SKM-1 treated with dmso at 0.1 percent for 144 hours (cell line): ENCODE results near the gene NOCT.
"Not testable (repeated sequence)": the region's sequence is repeated elsewhere in the genome, so short reads cannot be mapped to it uniquely, and the experiment has no call there.

ENCODE experiments used
- DNase-seq: peaks from one replicate; lab custom pipeline; 2025; ENCODE audit not compliant: unreplicated experiment; lab: John Stamatoyannopoulos, UW

The NOCT gene

GRCh38 chr4:139015269-139015947 is at the start of gene NOCT:
NOCT (plus strand) TSS chr4:139015781; CDS start chr4:139015982, 201 bp downstream.
- peak; percentile 86 for DNase-seq

DNA sequence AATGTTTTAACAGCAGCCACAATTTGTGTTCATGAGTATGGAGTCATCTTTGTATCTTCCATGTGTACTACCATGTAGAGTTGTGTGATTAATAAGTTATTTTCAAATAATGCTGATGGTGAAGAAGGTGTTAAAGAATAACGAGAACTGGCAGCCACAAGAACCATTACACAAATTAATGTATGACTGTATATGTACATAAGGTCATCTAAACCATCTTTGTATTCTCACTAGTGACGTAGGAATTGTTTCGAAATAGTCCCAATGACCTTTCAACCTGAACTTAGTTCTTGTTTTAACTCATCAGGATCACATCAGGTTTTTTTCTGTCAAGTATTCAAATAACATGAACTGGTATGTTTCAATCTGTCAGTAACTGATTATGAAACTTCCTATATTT is 48.3 kb upstream of the NOCT start:
- DNase-seq = peak; percentile 25

GRCh38 chr4:138972956-138973801 is 42.4 kb upstream of the NOCT start:
- no peak for DNase-seq

DNA sequence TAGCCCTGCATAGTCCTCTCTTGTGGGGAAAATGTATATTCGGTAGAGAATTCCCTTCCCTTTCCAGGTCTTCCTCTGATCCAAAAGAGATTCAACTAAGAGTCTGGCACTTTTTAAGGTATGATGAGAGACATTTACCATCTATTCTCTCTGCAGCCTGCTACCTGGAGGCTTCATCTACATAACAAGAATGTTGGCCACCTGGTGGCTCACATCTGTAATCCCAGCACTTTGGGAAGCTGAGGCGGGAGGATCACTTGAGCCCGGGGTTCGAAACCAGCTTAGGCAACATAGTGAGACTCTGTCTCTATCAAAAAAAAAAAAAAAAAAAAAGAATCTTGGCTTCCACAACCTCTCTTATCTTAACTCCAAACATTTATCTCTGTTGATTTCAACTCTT is 40.4 kb upstream of the NOCT start:
- no peak for DNase-seq

GRCh38 chr4:138976526-138976925 is 39.1 kb upstream of the NOCT start:
- DNase-seq = no peak

- peak; percentile 23 for DNase-seq
Observed at GRCh38 chr4:138977524-138977923, 38.1 kb upstream of the NOCT start.

DNA sequence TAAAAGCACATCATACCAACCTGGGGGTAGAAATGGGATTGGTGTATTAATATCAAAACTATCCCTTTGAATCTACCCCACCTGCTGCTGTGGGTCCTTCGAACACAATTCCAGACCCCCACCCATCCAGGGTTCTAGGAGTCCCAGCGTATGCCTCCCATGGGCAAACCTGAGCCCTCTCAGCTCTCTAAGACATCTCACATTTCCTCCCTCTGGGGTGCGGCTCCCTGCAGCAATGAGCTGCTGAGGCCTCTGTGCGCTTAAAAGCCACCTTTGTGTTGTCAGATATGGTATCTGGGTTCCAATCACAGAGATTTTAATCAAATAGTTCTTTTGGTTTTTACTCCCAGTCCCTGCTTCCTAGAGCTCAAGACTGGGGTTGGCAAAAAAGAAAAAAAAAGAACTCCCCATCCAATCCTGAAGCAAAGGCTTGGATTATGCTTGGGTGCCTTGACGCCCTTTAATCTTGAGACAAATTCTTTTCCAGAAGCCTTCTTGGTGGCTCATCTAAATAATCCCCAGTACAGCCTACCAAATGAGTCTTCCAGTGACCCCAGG is 37.5 kb upstream of the NOCT start:
- no peak for DNase-seq

GRCh38 chr4:138978600-138978999 is 37.0 kb upstream of the NOCT start:
- DNase-seq = no peak

DNA sequence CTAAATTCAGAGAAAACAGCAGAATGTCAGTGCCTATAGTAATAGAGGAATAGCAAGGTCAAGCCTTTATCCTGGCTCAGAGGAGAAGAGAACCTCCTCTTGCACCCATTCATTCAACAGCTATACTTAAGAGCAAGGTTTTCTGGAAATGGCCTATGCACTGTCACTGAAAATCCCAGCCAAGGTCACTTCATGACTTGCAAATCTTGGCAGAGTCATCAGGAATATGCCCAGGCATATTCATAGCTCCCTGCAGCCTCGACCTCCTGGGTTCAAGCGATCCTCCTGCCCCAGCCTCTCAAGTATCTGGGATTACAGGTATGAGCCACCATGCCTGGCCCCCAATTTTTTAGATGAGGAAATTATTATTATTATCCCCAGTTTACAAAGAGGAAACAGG is 35.8 kb upstream of the NOCT start:
- no peak for DNase-seq

DNA sequence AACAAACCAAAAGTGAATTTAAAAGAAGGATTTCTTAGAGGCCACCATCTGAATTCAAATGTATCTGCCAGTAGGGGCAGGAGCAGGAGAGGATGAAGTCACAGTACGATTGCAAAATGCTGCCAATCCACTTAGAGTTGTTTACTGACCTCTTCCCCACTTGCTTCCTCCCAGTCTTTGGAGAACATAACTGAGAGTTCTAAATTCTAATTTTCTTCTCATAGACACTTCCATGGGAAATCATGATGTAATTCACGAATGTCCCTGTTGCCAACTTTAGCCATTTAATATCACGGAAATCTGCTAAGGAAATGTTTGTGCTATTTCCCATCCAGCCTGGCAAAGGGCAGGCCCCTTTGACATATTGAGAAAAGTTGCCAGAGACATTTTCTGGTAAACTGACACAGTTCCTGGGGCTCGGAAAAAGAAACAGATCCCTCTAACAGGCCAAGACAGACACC is 33.6 kb upstream of the NOCT start:
- DNase-seq = peak; percentile 83

DNA sequence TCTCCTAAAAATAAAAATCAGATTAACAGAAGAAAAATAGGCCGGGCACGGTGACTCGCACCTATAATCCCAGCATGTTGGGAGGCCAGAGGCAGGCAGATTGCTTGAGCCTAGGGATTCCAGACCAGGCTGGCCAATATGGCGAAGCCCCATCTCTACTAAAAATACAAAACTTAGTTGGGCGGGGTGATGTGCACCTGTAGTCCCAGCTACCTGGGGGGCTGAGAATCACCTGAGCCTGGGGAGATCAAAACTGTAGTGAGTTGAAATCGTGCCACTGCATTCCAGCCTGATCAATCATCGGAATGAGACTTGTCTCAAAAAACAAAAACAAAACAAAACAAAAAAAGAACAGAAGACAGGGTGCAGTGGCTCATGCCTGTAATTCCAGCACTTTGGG is 32.8 kb upstream of the NOCT start:
- no peak for DNase-seq

- DNase-seq = no peak
Observed at GRCh38 chr4:138983690-138984089, 31.9 kb upstream of the NOCT start.

- DNase-seq = no peak
Observed at GRCh38 chr4:138984647-138985046, 30.9 kb upstream of the NOCT start.

- no peak for DNase-seq
Observed at GRCh38 chr4:138992676-138993075, 22.9 kb upstream of the NOCT start.

DNA sequence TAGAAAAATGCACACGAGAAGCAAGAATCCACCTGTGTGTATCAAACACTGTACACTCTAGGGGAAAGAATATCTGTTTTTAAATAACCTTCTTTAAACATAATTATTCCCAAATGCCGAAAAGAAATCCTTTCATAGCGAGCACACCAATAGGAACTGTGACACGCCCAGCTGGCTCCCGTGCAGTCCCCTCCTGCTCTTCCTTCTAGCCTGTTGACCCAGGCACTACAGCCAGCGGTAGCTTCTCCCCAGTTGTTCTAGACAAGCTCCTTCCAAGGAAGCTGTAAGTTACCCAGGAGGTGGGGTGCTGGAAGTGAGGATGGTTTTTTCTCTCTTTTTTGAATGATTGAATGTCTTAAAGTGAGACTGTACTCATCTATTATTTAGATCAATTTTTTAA is 19.5 kb upstream of the NOCT start:
- no peak for DNase-seq

DNA sequence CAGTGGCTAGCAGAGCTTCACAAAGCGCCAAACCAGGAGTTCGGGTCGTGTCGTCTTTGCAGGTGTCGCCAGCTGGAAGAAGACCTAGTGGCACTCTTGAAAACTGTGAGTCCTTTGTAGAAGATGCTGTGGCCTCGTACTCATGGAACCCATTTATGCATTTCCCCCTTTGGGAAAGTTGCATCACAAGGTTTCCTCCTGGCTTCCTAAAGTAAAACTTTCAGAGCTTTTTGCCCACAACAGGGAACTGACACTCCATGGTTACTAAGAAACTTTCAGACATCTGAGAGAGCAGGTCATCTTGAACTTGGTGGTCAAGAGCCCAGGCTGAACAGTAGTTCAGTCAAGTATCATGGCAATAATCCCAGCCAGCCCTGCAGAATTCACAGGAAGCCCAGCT is 15.9 kb upstream of the NOCT start:
- peak; percentile 78 for DNase-seq

- DNase-seq = not testable (repeated sequence)
Observed at GRCh38 chr4:139000134-139000533, 15.4 kb upstream of the NOCT start.

DNA sequence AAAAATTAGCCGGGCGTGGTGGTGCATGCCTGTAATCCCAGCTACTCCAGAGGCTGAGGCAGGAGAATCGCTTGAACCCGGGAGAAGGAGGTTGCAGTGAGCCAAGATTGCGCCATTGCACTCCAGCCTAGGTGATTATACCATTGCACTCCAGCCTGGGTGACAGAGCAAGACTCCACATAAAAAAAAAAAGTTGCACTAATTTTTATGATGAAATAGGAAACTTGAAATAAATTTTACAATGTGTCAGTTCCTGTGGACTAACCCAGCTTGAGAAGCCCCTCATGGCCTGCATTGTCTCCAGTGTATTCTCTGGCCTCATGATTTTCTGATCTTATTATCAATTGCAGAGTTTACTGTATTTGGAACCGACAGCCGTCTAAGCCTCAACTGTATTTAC is 14.2 kb upstream of the NOCT start:
- DNase-seq = not testable (repeated sequence)

- DNase-seq = not testable (repeated sequence)
Observed at GRCh38 chr4:139003668-139004067, 11.9 kb upstream of the NOCT start.

- DNase-seq = no peak
Observed at GRCh38 chr4:139005774-139006173, 9.8 kb upstream of the NOCT start.

DNA sequence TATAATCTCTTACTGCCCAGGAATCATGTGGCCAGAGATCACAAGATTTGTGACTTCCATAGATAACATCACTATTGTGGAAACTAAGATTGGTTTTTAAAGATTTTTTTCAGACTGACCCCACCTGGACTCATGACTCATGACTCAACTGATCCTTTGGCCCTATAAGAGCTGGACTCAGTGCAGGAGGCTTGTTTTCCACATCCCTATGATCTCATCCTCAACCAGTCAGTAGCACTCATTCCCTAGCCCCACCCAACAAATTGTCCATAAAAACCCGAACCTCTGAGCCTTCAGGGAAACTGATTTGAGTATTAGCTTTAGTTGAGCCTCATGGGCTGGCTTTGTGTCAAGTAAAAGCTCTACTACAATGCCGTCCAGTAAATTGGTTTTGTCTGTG is 7.9 kb upstream of the NOCT start:
- no peak for DNase-seq

- not testable (repeated sequence) for DNase-seq
Observed at GRCh38 chr4:139008278-139008677, 7.3 kb upstream of the NOCT start.
